Prostate gland (tissue), 2 donors: ENCODE data around the gene TUBGCP5. TPM values are rescaled to one million over a fixed set of nuclear protein-coding genes. Genes with fewer than 3 reads are reported as not detected.

Experiments used
- DNase-seq: peaks from one replicate; pipeline ENCODE4 v3.0.0-alpha.2; 2019; ENCODE audit warnings: low spot score
- H3K27ac ChIP-seq, 2 donors: fragments of 200-600 bp; sonication (generic); 2 replicates each; pipeline ENCODE4 v1.5.1; 2017 to 2019
- H3K27me3 ChIP-seq: fragments of 200-600 bp; sonication (generic); replicated peaks from 2 replicates; pipeline ENCODE4 v1.5.1; 2019; ENCODE audit not compliant: insufficient read depth
- H3K36me3 ChIP-seq, 2 donors: fragments of 200-600 bp; sonication (generic); 1 replicate in 1 of 2; 2 replicates in 1 of 2; pipeline versions ENCODE4 v1.5.1 to v1.8.1; 2017 to 2019
- H3K4me1 ChIP-seq: fragments of 200-600 bp; sonication (generic); replicated peaks from 2 replicates; pipeline ENCODE4 v1.5.1; 2019
- H3K4me3 ChIP-seq, 2 donors: fragments of 200-600 bp; sonication (generic); 2 replicates each; pipeline ENCODE4 v1.5.1; 2017 to 2019
- H3K9me3 ChIP-seq: fragments of 200-600 bp; sonication (generic); 2 replicates; pipeline ENCODE4 v1.5.1; 2017
- POLR2A ChIP-seq: fragments of 450-650 bp; IDR thresholded peaks from one replicate; pipeline ENCODE4 v1.6.1; 2016; ENCODE audit warnings: antibody characterized with exemption, mild to moderate bottlenecking
- POLR2AphosphoS5 ChIP-seq: sonication (generic); formaldehyde crosslinking; IDR thresholded peaks from one replicate; pipeline ENCODE4 v1.6.1; 2017; ENCODE audit warnings: antibody characterized with exemption
- WGBS: methylation state at CpG from one replicate; pipeline ENCODE4 v1.1.5; 2018; 5-methylcytosine and 5-hydroxymethylcytosine counted together
- intact Hi-C: fragments of 100-400 bp; cut with DNase I; formaldehyde crosslinking; loops from one replicate; pipeline ENCODE4 v1.14.2; 2022
- total RNA-seq, 2 donors: library from RNA; depleted of rRNA; stranded (reverse); fragments of >200 nt; gene quantifications; one replicate each; pipeline ENCODE4 v1.1.0, GENCODE V29; 2016
- TF ChIP-seq, protein P1 (sequence below), 4 experiments: fragments of 200-600 bp in 2 of 4; fragments of 450-650 bp in 2 of 4; sonication (generic) in 2 of 4; IDR thresholded peaks; 1 replicate in 3 of 4; 2 replicates in 1 of 4; pipeline ENCODE4 v1.5.1; 2016 to 2019; ENCODE audit warnings: antibody characterized with exemption in 4 of 4, mild to moderate bottlenecking in 2 of 4, moderate library complexity in 2 of 4

Gene TUBGCP5
- total RNA-seq, 2 donors from 2014 or later = 25.0 to 38.7 TPM

DNA sequence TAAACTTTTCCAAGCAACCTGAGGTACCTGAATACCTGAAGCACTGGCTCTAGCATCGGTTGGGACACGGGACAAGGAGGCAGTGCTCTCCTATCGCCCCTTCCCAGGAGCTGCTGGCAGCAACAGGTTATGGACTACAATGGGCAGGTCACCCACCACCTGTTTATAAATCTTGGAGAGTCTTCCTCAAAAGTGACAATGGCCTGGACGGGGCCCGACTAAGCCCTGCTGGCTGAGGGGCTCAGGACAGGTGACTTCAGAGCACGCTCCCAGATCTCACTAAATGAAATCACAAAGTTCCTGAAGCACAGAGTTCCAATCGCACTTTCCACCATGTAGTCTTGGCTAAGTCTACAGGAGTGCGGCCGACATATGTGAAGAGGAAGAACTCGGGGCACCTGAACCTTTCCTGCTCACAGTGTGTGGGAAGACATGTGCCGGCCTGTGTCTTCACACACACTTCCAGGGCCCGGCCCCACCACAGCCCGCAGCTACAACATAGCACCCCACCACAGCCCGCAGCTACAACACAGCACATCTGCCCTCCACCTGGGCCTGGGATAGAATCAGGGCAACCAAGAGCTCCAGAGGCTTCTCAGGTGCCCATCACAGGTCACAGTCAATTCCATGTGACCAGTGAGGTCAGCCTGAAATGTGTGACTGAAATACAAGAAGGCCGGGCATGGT, 72.1 kb downstream of the TUBGCP5 start:
- intact Hi-C loops = no loop called here
- no peak overlapping the region for H3K27ac ChIP-seq
- H3K4me3 ChIP-seq = no peak overlapping the region
- H3K27me3 ChIP-seq = no peaks in the 10 kb centered on the region
- no peaks in the 10 kb centered on the region for H3K36me3 ChIP-seq
- TF ChIP-seq, protein P1, sequence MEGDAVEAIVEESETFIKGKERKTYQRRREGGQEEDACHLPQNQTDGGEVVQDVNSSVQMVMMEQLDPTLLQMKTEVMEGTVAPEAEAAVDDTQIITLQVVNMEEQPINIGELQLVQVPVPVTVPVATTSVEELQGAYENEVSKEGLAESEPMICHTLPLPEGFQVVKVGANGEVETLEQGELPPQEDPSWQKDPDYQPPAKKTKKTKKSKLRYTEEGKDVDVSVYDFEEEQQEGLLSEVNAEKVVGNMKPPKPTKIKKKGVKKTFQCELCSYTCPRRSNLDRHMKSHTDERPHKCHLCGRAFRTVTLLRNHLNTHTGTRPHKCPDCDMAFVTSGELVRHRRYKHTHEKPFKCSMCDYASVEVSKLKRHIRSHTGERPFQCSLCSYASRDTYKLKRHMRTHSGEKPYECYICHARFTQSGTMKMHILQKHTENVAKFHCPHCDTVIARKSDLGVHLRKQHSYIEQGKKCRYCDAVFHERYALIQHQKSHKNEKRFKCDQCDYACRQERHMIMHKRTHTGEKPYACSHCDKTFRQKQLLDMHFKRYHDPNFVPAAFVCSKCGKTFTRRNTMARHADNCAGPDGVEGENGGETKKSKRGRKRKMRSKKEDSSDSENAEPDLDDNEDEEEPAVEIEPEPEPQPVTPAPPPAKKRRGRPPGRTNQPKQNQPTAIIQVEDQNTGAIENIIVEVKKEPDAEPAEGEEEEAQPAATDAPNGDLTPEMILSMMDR (IDR thresholded peaks at IDR 0.05) = no peak
- TF ChIP-seq POLR2AphosphoS5 (no peak), POLR2A (no peak)
- no peaks in the 10 kb centered on the region for H3K9me3 ChIP-seq
- WGBS = 84% methylated on average over 15 of the region's 15 CpGs
- DNase-seq = no peak
- H3K4me1 ChIP-seq = no peaks in the 10 kb centered on the region

DNA sequence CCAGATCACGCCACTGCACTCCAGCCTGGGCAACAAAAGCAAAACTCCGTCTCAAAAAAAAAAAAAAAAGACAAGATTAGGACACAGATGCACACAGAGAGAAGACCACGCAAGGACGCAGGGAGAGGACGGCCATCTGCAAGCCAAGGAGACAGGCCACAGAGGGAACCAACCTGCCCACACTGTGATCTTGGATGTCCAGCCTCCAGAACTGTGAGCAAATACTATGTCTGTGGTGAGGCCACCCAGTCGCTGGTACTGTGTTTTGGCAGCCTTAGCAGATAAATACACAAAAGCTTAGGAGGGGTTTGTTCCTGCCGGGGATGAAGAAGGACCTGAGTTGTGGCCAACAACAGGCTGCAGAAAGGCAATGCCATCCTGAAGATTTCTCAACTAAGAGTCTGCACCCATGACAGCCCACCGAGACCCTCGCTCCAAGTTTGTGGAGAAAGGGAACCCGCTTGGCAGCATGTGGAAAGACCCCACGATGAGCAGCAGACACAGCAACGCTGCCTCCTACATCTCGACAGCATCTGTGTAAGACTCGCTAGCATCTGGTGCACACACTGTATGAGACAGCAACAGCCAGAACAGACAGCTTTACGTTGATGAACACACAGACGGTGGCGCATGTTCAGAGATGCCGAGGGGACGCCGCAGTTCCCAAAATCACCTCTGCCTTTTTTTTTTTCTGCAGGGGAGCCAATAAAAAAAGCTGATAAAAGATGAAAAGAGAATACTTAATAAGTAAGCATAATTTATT, 72.9 kb downstream of the TUBGCP5 start:
- H3K27ac ChIP-seq = no peak overlapping the region
- H3K9me3 ChIP-seq = no peaks in the 10 kb centered on the region
- no peaks in the 10 kb centered on the region for H3K36me3 ChIP-seq
- no peak for DNase-seq
- no peaks in the 10 kb centered on the region for H3K4me1 ChIP-seq
- no peak for TF ChIP-seq POLR2A
- no peak for TF ChIP-seq POLR2AphosphoS5
- TF ChIP-seq, protein P1 (IDR thresholded peaks at IDR 0.05) = no peak
- H3K4me3 ChIP-seq = no peak overlapping the region
- intact Hi-C loops = no loop called here
- no peaks in the 10 kb centered on the region for H3K27me3 ChIP-seq
- WGBS = 69% methylated on average over 20 of the region's 20 CpGs

DNA sequence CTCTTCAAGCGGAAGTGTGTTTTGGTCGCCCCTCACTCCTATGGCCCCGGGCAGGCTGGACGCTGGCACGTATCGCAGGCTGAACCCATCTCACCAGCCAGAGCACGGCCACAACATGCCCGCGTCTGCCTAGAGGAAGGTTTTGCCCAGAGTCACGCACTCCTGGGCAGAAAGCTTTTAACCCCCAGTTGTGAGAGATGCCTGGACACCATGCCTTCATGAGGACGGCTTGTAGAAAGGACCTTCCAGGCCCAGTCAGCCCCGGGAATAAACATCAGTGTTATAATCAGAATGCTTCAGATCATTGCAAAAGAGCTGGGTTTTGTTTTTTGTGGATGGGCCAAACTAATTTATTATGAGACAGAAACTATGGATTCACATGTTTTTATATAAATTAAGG, 75.7 kb downstream of the TUBGCP5 start:
- WGBS = 40% methylated on average over 12 of the region's 12 CpGs
- Histone ChIP-seq H3K27me3 (no peaks in the 10 kb centered on the region), H3K4me3 (no peak overlapping the region), H3K27ac (no peak overlapping the region), H3K36me3 (no peaks in the 10 kb centered on the region), H3K9me3 (no peaks in the 10 kb centered on the region), H3K4me1 (no peaks in the 10 kb centered on the region)
- TF ChIP-seq, protein P1 (IDR thresholded peaks at IDR 0.05) = no peak
- TF ChIP-seq POLR2A (no peak), POLR2AphosphoS5 (no peak)
- DNase-seq = no peak
- intact Hi-C loops = no loop called here

DNA sequence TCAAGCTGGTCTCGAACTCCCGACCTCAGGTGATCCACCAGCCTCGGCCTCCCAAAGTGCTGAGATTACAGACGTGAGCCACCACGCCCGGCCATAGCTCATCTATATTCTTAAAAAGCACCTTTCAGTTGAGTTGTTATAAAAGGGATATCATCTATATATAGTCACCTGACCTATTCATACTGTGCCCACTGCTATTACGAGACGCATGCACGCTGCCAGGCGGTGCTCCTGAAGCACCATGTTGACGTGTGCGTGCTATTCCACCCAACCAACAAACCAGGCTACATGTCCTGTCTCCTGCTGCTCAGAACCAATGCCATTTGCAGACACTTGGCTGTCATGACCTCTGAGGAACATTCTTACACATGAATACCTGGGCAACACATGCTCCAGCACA, 76.8 kb downstream of the TUBGCP5 start:
- Histone ChIP-seq H3K4me3 (no peak overlapping the region), H3K9me3 (no peaks in the 10 kb centered on the region), H3K27me3 (no peaks in the 10 kb centered on the region), H3K4me1 (no peaks in the 10 kb centered on the region), H3K27ac (no peak overlapping the region), H3K36me3 (no peaks in the 10 kb centered on the region)
- 93% methylated on average over 12 of the region's 12 CpGs for WGBS
- TF ChIP-seq POLR2A (no peak), POLR2AphosphoS5 (no peak)
- TF ChIP-seq, protein P1 (IDR thresholded peaks at IDR 0.05) = no peak
- intact Hi-C loops = no loop called here
- DNase-seq = no peak

DNA sequence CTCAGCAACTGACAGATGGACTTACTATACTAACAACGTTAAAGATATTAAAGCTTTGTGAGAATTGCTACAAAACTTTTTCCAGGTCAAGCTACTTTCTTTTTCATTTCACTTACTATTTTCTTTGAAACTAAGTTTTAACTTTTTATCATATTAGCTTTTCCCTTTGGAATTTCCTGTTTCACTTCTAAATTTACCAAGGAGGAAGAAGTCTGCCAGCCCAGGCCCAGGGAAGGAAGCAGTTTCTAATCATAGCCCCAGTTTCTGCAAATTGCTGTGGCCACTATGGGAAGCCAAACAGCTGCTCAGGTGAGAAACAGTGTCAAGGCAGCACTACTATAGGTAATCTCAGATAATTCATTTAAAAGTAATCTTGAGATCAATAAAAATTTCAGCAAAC, 77.6 kb downstream of the TUBGCP5 start:
- no peaks in the 10 kb centered on the region for H3K27me3 ChIP-seq
- H3K36me3 ChIP-seq = no peaks in the 10 kb centered on the region
- no peaks in the 10 kb centered on the region for H3K4me1 ChIP-seq
- TF ChIP-seq, protein P1 (IDR thresholded peaks at IDR 0.05) = no peak
- TF ChIP-seq POLR2A (no peak), POLR2AphosphoS5 (no peak)
- no peak for DNase-seq
- no peaks in the 10 kb centered on the region for H3K9me3 ChIP-seq
- 13% methylated on average over 1 of the region's 1 CpG for WGBS
- no peak overlapping the region for H3K27ac ChIP-seq
- no peak overlapping the region for H3K4me3 ChIP-seq
- intact Hi-C loops = no loop called here
